HCT116 (cell line): ENCODE data around the gene XPC. TPM values are rescaled to one million over a fixed set of nuclear protein-coding genes. Genes with fewer than 3 reads are reported as not detected.

ENCODE experiments used
- ATAC-seq: fragments of 200-7000 bp; cut with Tn5 transposase; 2 replicates; pipeline ENCODE4 v1.9.1; 2020; ENCODE audit warnings: mild to moderate bottlenecking, moderate library complexity
- BruUV-seq: library from RNA; stranded (reverse); fragments of 400-500 nt; replicated peaks from 2 replicates; lab custom pipeline; 2021; lab: Mats Ljungman, UMichigan
- CTCF ChIA-PET: fragments of 300-600 bp; sonication (Branson Sonifier 250); formaldehyde crosslinking; loops from one replicate; lab custom pipeline; 2021; ENCODE audit warnings: antibody characterized with exemption; lab: Charles Lee
- POLR2A ChIA-PET: fragments of 300-600, 350-600 bp; sonication (Branson Sonifier 250); formaldehyde crosslinking; loops from one replicate; lab custom pipeline; 2021; ENCODE audit warnings: antibody characterized with exemption; lab: Charles Lee
- RAD21 ChIA-PET, 2 experiments: fragments of 300-600 bp; sonication (Branson Sonifier 250); formaldehyde crosslinking; loops; one replicate each; lab custom pipeline; 2023; ENCODE audit warnings: low total read pairs in 2 of 2; ENCODE audit not compliant: uncharacterized antibody in 2 of 2, unreplicated experiment in 2 of 2, low non-redundant PET in 1 of 2; lab: Charles Lee
- DNase-seq: peaks from one replicate; pipeline ENCODE4 v3.0.0-alpha.2; 2010; ENCODE audit warnings: low read depth, low spot score
- H2AFZ ChIP-seq: fragments of 200-600 bp; shearing (Covaris generic), sonication (generic); 2 replicates; pipeline ENCODE4 v1.6.1; 2017; ENCODE audit warnings: low read depth, mixed run types, mixed read lengths, antibody characterized with exemption, low read length; ENCODE audit not compliant: poor library complexity, severe bottlenecking
- H3K27ac ChIP-seq: 2 replicates; pipeline ENCODE4 v1.5.1; 2012; ENCODE audit warnings: low read depth, low read length
- H3K27me3 ChIP-seq: fragments of 200-600 bp; sonication (generic); 2 replicates; pipeline ENCODE4 v1.6.1; 2016; ENCODE audit warnings: mixed run types, low read length, mixed read lengths; ENCODE audit not compliant: insufficient read depth
- H3K36me3 ChIP-seq, 2 experiments: fragments of 200-500 bp in 1 of 2; fragments of 200-600 bp in 1 of 2; sonication (Bioruptor generic) in 1 of 2; sonication (generic) in 1 of 2; 2 replicates each; pipeline versions ENCODE4 v1.5.1 to v1.6.1; 2014 to 2016; ENCODE audit warnings: low read length in 2 of 2, inconsistent platforms in 1 of 2, mixed read lengths in 1 of 2, mixed run types in 1 of 2; ENCODE audit not compliant: insufficient read depth in 2 of 2, control insufficient read depth in 1 of 2
- H3K4me1 ChIP-seq, 2 experiments: fragments of 200-600 bp in 1 of 2; sonication (generic) in 1 of 2; 2 replicates each; pipeline versions ENCODE4 v1.5.1 to v1.6.1; 2012 to 2017; ENCODE audit warnings: low read length in 2 of 2, inconsistent platforms in 1 of 2, mild to moderate bottlenecking in 1 of 2, mixed read lengths in 1 of 2, mixed run types in 1 of 2, moderate library complexity in 1 of 2; ENCODE audit not compliant: insufficient read depth in 2 of 2, control insufficient read depth in 1 of 2
- H3K4me2 ChIP-seq: fragments of 200-600 bp; sonication (generic); 2 replicates; pipeline ENCODE4 v1.6.1; 2017; ENCODE audit warnings: mixed run types, low read length, mixed read lengths
- H3K4me3 ChIP-seq, 2 experiments: fragments of 200-600 bp in 1 of 2; sonication (generic) in 1 of 2; replicated peaks in 1 of 2; 2 replicates each; pipeline ENCODE4 v1.5.1; 2011 to 2016; ENCODE audit warnings: low read length in 2 of 2, control low read depth in 1 of 2, low read depth in 1 of 2, mild to moderate bottlenecking in 1 of 2, mixed read lengths in 1 of 2, mixed run types in 1 of 2
- H3K79me2 ChIP-seq: fragments of 200-600 bp; sonication (generic); 2 replicates; pipeline ENCODE4 v1.6.1; 2017; ENCODE audit warnings: mild to moderate bottlenecking, mixed run types, low read length, moderate library complexity, mixed read lengths; ENCODE audit not compliant: insufficient read depth
- H3K9ac ChIP-seq: fragments of 200-600 bp; sonication (generic); 2 replicates; pipeline ENCODE4 v1.6.1; 2016; ENCODE audit warnings: low read length, mixed read lengths
- H3K9me2 ChIP-seq: fragments of 200-600 bp; sonication (generic), shearing (Covaris generic); 2 replicates; pipeline ENCODE4 v1.6.1; 2017; ENCODE audit warnings: mixed run types, mild to moderate bottlenecking, moderate library complexity; ENCODE audit not compliant: insufficient read depth
- H3K9me3 ChIP-seq, 2 experiments: fragments of 200-500 bp in 1 of 2; fragments of 200-600 bp in 1 of 2; sonication (Bioruptor generic) in 1 of 2; sonication (generic) in 1 of 2; 2 replicates each; pipeline ENCODE4 v1.6.1; 2014 to 2017; ENCODE audit warnings: low read length in 2 of 2, mixed read lengths in 2 of 2, inconsistent platforms in 1 of 2, low read depth in 1 of 2, mild to moderate bottlenecking in 1 of 2, mixed run types in 1 of 2, moderate library complexity in 1 of 2; ENCODE audit not compliant: control insufficient read depth in 1 of 2, insufficient read depth in 1 of 2
- H4K20me1 ChIP-seq: fragments of 200-600 bp; sonication (generic), shearing (Covaris generic); 2 replicates; pipeline ENCODE4 v1.6.1; 2017; ENCODE audit warnings: mixed run types, mild to moderate bottlenecking, moderate library complexity; ENCODE audit not compliant: insufficient read depth
- CBX3 ChIP-seq: IDR thresholded peaks from 2 replicates; pipeline ENCODE4 v1.6.1; 2012; ENCODE audit warnings: low read depth
- CEBPB ChIP-seq: IDR thresholded peaks from 2 replicates; pipeline ENCODE4 v1.6.1; 2012; ENCODE audit warnings: low read depth
- EGR1 ChIP-seq: IDR thresholded peaks from 2 replicates; pipeline ENCODE4 v1.6.1; 2012; ENCODE audit warnings: low read depth
- EZH2 ChIP-seq: fragments of 200-600 bp; sonication (generic); IDR thresholded peaks from 2 replicates; pipeline ENCODE4 v1.6.1; 2017; ENCODE audit warnings: antibody characterized with exemption, mixed run types
- EZH2phosphoT487 ChIP-seq: fragments of 200-600 bp; IDR thresholded peaks from 2 replicates; pipeline ENCODE4 v1.6.1; 2018; ENCODE audit warnings: antibody characterized with exemption, borderline replicate concordance
- POLR2A ChIP-seq: IDR thresholded peaks from 2 replicates; pipeline ENCODE4 v1.7.0; 2011; ENCODE audit warnings: borderline replicate concordance; ENCODE audit not compliant: insufficient read depth, insufficient read length; ENCODE audit errors: extremely low read depth
- POLR2AphosphoS5 ChIP-seq: IDR thresholded peaks from 2 replicates; pipeline ENCODE4 v1.6.1; 2011; ENCODE audit warnings: mild to moderate bottlenecking, low read depth, low read length, moderate library complexity
- RAD21 ChIP-seq: IDR thresholded peaks from 2 replicates; pipeline ENCODE4 v1.6.1; 2012; ENCODE audit warnings: low read depth, mild to moderate bottlenecking
- YY1 ChIP-seq: IDR thresholded peaks from 2 replicates; pipeline ENCODE4 v1.6.1; 2011; ENCODE audit warnings: low read length, low read depth, moderate library complexity, mild to moderate bottlenecking; ENCODE audit not compliant: insufficient replicate concordance; ENCODE audit errors: extremely low read depth
- intact Hi-C: fragments of 100-400 bp; cut with micrococcal nuclease; formaldehyde crosslinking; loops from 2 replicates; pipeline ENCODE4 v1.10.0; 2022
- total RNA-seq: library from RNA; stranded (reverse); gene quantifications from one replicate; pipeline ENCODE4 v1.2.1, GENCODE V29; 2021; ENCODE audit not compliant: unreplicated experiment
- TF ChIP-seq, protein P1 (sequence below), 3 experiments: fragments of 200-600 bp in 1 of 3; sonication (generic) in 1 of 3; IDR thresholded peaks in 2 of 3; conservative IDR thresholded peaks in 1 of 3; 2 replicates each; pipeline ENCODE4 v1.5.1; 2012 to 2017; ENCODE audit warnings: low read depth in 2 of 3, low read length in 2 of 3, antibody characterized with exemption in 1 of 3, borderline replicate concordance in 1 of 3, control low read depth in 1 of 3, mild to moderate bottlenecking in 1 of 3, mixed read lengths in 1 of 3, mixed run types in 1 of 3, moderate library complexity in 1 of 3; ENCODE audit not compliant: insufficient read depth in 1 of 3
- TF ChIP-seq, protein P2 (sequence below): IDR thresholded peaks from 2 replicates; pipeline ENCODE4 v1.6.1; 2012
- TF ChIP-seq, protein P3 (sequence below): IDR thresholded peaks from 2 replicates; pipeline ENCODE4 v1.6.1; 2012; ENCODE audit warnings: low read depth
- TF ChIP-seq, protein P4 (sequence below): IDR thresholded peaks from 2 replicates; pipeline ENCODE4 v1.6.1; 2011; ENCODE audit warnings: mild to moderate bottlenecking, low read length, moderate library complexity; ENCODE audit not compliant: insufficient replicate concordance; ENCODE audit errors: extremely low read depth

XPC gene
- total RNA-seq, 1 experiment from 2014 or later = 29.5 TPM

DNA sequence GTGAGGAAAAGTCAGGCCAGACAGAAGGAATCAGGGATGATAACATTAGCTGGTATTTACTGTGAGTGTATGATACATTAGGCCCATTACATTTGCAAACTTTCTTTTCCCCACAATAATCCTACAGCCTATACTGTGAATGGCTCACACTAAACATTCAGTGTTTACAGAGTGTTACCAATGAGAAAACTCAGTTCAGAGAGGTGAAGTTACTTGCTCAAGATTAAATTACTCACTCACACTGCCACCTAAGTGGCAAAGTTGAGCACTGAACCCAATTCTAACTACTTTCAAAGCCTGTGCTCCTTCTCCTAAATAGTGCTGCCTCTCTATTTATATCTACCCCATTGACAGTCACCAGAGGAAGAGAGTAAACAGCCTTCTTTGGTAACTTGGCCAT lies 8.5 kb downstream of the XPC start:
- Histone ChIP-seq H3K36me3 (peaks cover 36 to 52% of the 10 kb centered on the region in 2 experiments), H3K4me2 (no peak overlapping the region), H3K27ac (no peak overlapping the region), H3K4me3 (no peak overlapping the region)
- RAD21 ChIA-PET = no interaction called here
- BruUV-seq = no TSS peak
- intact Hi-C loops = no loop called here
- TF ChIP-seq, protein P1, sequence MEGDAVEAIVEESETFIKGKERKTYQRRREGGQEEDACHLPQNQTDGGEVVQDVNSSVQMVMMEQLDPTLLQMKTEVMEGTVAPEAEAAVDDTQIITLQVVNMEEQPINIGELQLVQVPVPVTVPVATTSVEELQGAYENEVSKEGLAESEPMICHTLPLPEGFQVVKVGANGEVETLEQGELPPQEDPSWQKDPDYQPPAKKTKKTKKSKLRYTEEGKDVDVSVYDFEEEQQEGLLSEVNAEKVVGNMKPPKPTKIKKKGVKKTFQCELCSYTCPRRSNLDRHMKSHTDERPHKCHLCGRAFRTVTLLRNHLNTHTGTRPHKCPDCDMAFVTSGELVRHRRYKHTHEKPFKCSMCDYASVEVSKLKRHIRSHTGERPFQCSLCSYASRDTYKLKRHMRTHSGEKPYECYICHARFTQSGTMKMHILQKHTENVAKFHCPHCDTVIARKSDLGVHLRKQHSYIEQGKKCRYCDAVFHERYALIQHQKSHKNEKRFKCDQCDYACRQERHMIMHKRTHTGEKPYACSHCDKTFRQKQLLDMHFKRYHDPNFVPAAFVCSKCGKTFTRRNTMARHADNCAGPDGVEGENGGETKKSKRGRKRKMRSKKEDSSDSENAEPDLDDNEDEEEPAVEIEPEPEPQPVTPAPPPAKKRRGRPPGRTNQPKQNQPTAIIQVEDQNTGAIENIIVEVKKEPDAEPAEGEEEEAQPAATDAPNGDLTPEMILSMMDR (IDR thresholded peaks at IDR 0.05 in 2 of 3, conservative IDR thresholded peaks at IDR 0.05 in 1 of 3; ENCODE audit: borderline replicate concordance in 1 of 3, insufficient read depth in 1 of 3, low read depth in 2 of 3, low read length in 2 of 3) = no peak
- TF ChIP-seq RAD21 = no peak
- TF ChIP-seq CBX3 = no peak
- TF ChIP-seq YY1 = no peak
- TF ChIP-seq POLR2A = no peak
- TF ChIP-seq, protein P2, sequence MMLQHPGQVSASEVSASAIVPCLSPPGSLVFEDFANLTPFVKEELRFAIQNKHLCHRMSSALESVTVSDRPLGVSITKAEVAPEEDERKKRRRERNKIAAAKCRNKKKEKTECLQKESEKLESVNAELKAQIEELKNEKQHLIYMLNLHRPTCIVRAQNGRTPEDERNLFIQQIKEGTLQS = no peak
- no peak for TF ChIP-seq EZH2
- no peak for TF ChIP-seq EZH2phosphoT487
- TF ChIP-seq, protein P3, sequence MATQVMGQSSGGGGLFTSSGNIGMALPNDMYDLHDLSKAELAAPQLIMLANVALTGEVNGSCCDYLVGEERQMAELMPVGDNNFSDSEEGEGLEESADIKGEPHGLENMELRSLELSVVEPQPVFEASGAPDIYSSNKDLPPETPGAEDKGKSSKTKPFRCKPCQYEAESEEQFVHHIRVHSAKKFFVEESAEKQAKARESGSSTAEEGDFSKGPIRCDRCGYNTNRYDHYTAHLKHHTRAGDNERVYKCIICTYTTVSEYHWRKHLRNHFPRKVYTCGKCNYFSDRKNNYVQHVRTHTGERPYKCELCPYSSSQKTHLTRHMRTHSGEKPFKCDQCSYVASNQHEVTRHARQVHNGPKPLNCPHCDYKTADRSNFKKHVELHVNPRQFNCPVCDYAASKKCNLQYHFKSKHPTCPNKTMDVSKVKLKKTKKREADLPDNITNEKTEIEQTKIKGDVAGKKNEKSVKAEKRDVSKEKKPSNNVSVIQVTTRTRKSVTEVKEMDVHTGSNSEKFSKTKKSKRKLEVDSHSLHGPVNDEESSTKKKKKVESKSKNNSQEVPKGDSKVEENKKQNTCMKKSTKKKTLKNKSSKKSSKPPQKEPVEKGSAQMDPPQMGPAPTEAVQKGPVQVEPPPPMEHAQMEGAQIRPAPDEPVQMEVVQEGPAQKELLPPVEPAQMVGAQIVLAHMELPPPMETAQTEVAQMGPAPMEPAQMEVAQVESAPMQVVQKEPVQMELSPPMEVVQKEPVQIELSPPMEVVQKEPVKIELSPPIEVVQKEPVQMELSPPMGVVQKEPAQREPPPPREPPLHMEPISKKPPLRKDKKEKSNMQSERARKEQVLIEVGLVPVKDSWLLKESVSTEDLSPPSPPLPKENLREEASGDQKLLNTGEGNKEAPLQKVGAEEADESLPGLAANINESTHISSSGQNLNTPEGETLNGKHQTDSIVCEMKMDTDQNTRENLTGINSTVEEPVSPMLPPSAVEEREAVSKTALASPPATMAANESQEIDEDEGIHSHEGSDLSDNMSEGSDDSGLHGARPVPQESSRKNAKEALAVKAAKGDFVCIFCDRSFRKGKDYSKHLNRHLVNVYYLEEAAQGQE = no peak
- TF ChIP-seq EGR1 = no peak
- no peak for TF ChIP-seq POLR2AphosphoS5
- TF ChIP-seq, protein P4, sequence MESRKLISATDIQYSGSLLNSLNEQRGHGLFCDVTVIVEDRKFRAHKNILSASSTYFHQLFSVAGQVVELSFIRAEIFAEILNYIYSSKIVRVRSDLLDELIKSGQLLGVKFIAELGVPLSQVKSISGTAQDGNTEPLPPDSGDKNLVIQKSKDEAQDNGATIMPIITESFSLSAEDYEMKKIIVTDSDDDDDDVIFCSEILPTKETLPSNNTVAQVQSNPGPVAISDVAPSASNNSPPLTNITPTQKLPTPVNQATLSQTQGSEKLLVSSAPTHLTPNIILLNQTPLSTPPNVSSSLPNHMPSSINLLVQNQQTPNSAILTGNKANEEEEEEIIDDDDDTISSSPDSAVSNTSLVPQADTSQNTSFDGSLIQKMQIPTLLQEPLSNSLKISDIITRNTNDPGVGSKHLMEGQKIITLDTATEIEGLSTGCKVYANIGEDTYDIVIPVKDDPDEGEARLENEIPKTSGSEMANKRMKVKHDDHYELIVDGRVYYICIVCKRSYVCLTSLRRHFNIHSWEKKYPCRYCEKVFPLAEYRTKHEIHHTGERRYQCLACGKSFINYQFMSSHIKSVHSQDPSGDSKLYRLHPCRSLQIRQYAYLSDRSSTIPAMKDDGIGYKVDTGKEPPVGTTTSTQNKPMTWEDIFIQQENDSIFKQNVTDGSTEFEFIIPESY = no peak
- no peak for TF ChIP-seq CEBPB
- TF ChIP-seq, all 23 proteins: peak for 0
- ChIA-PET CTCF (no interaction called here), POLR2A (interaction anchor here (0.7 kb wide), 1 partner anchor 9 kb away, joined by 3 read pairs; the partner anchor contains the start of genes LSM3 and XPC)
- Histone ChIP-seq H3K27me3 (no peaks in the 10 kb centered on the region), H3K9me3 (no peaks in the 10 kb centered on the region), H3K79me2 (peaks cover 19% of the 10 kb centered on the region), H4K20me1 (no peaks in the 10 kb centered on the region), H3K4me1 (no peaks in the 10 kb centered on the region), H2AFZ (no peak overlapping the region), H3K9ac (no peak overlapping the region), H3K9me2 (no peaks in the 10 kb centered on the region)
- ATAC-seq (no peak), DNase-seq (no peak)
